ENCODE results near the gene REXO4.

DNA sequence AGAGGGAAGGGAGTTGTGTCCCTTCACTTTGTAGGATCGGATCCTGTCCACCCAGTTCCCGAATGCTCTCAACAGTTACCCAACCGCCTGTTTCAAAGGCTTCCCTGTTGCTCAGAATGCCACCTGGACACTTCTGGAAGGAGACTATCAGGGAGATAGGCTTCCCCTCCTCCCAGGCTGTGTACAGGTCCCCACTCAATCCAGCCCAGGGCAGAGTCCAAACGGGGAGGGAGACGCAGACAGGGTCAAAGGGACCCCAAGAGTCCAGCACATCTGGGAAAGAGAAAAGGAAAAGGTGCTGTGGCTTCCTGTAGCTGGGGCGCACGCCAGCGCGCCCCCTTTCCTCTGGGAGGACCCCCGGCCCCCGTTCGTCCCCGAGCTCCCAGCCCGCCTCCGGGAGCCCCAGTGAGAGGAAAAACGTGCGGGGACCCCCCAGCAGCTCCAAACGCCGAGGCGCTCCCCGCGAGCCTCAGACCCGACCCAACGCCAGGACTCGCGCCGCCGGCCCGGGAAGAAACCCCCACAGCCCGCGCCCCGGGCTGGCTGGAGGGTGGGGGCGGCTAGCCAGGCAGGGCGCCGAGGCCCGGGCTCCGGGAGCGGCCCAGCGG, 42.6 kb downstream of the REXO4 start:
- TF ChIP-seq, protein P1, sequence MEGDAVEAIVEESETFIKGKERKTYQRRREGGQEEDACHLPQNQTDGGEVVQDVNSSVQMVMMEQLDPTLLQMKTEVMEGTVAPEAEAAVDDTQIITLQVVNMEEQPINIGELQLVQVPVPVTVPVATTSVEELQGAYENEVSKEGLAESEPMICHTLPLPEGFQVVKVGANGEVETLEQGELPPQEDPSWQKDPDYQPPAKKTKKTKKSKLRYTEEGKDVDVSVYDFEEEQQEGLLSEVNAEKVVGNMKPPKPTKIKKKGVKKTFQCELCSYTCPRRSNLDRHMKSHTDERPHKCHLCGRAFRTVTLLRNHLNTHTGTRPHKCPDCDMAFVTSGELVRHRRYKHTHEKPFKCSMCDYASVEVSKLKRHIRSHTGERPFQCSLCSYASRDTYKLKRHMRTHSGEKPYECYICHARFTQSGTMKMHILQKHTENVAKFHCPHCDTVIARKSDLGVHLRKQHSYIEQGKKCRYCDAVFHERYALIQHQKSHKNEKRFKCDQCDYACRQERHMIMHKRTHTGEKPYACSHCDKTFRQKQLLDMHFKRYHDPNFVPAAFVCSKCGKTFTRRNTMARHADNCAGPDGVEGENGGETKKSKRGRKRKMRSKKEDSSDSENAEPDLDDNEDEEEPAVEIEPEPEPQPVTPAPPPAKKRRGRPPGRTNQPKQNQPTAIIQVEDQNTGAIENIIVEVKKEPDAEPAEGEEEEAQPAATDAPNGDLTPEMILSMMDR (IDR thresholded peaks at IDR 0.05), result no peak; the same call in 1 of the 2 replicates
- TF ChIP-seq NR3C1 (CRISPR knock-in tag; conservative IDR thresholded peaks at IDR 0.05; ENCODE audit: low read depth) (no peak), TP53 (CRISPR knock-in tag; IDR thresholded peaks at IDR 0.05) (no peak), SOX15 (CRISPR knock-in tag; IDR thresholded peaks at IDR 0.05) (no peak), CREB1 (CRISPR knock-in tag; IDR thresholded peaks at IDR 0.05) (no peak), JUN (CRISPR knock-in tag; IDR thresholded peaks at IDR 0.05) (no peak), CREM (CRISPR knock-in tag; IDR thresholded peaks at IDR 0.05) (no peak)
- TF ChIP-seq, protein P2, sequence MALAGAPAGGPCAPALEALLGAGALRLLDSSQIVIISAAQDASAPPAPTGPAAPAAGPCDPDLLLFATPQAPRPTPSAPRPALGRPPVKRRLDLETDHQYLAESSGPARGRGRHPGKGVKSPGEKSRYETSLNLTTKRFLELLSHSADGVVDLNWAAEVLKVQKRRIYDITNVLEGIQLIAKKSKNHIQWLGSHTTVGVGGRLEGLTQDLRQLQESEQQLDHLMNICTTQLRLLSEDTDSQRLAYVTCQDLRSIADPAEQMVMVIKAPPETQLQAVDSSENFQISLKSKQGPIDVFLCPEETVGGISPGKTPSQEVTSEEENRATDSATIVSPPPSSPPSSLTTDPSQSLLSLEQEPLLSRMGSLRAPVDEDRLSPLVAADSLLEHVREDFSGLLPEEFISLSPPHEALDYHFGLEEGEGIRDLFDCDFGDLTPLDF (CRISPR knock-in tag; IDR thresholded peaks at IDR 0.05), result no peak
- TF ChIP-seq, protein P3, sequence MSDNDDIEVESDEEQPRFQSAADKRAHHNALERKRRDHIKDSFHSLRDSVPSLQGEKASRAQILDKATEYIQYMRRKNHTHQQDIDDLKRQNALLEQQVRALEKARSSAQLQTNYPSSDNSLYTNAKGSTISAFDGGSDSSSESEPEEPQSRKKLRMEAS (CRISPR knock-in tag; IDR thresholded peaks at IDR 0.05), result no peak
- TF ChIP-seq, protein P4, sequence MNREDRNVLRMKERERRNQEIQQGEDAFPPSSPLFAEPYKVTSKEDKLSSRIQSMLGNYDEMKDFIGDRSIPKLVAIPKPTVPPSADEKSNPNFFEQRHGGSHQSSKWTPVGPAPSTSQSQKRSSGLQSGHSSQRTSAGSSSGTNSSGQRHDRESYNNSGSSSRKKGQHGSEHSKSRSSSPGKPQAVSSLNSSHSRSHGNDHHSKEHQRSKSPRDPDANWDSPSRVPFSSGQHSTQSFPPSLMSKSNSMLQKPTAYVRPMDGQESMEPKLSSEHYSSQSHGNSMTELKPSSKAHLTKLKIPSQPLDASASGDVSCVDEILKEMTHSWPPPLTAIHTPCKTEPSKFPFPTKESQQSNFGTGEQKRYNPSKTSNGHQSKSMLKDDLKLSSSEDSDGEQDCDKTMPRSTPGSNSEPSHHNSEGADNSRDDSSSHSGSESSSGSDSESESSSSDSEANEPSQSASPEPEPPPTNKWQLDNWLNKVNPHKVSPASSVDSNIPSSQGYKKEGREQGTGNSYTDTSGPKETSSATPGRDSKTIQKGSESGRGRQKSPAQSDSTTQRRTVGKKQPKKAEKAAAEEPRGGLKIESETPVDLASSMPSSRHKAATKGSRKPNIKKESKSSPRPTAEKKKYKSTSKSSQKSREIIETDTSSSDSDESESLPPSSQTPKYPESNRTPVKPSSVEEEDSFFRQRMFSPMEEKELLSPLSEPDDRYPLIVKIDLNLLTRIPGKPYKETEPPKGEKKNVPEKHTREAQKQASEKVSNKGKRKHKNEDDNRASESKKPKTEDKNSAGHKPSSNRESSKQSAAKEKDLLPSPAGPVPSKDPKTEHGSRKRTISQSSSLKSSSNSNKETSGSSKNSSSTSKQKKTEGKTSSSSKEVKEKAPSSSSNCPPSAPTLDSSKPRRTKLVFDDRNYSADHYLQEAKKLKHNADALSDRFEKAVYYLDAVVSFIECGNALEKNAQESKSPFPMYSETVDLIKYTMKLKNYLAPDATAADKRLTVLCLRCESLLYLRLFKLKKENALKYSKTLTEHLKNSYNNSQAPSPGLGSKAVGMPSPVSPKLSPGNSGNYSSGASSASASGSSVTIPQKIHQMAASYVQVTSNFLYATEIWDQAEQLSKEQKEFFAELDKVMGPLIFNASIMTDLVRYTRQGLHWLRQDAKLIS (CRISPR knock-in tag; IDR thresholded peaks at IDR 0.05; ENCODE audit: borderline replicate concordance), result no peak
